Measurements from ENCODE around the gene NID1. TPM values are rescaled to one million over a fixed set of nuclear protein-coding genes. Genes with fewer than 3 reads are reported as not detected.

The NID1 gene
- total and polyA plus RNA-seq, 2 of the 4 experiments (the other 2 are of a cell fraction): 21.9 to 83.3 TPM

DNA sequence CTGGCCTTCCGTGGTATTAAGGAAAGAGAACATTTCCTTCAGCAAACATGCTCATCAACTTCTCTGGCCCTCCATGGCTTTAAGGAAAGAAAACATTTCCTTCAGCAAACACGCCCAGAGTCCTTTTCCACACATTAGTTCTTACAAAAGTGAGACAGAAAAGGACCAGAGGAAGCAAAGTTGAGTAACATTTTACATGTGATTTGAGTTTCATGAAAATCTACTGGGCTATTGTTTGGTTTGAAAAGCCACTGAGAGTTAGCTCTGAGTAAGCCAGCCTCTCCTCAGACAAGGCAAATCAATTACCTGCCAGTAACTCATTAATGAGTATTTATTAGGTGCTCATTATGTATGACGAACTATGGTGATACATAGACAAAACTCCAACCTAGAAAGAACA, 78.0 kb downstream of the NID1 start:
- Histone ChIP-seq H3K18ac (ENCODE audit: low read depth, low read length) (peak overlapping the region; percentile 85; the same call in 1 of the 2 replicates), H3K36me3 (ENCODE audit: control insufficient read depth, insufficient read depth, low read length) (peaks cover 28% of the 10 kb centered on the region), H4K20me1 (ENCODE audit: insufficient read depth, low read length) (no peaks in the 10 kb centered on the region), H3K4me1 (ENCODE audit: control insufficient read depth, insufficient read depth, low read length) (peaks cover 14% of the 10 kb centered on the region), H3K56ac (ENCODE audit: extremely low read depth, insufficient read depth, low read length) (no peak overlapping the region), H3K9ac (ENCODE audit: low read depth, low read length) (no peak overlapping the region), H2BK120ac (ENCODE audit: low read depth, low read length) (peak overlapping the region; percentile 42; the same call in 1 of the 2 replicates), H3K27ac (ENCODE audit: insufficient read depth, low read length) (peak overlapping the region; percentile 48), H2BK20ac (ENCODE audit: low read depth, low read length) (peak overlapping the region; percentile 35; the same call in 1 of the 2 replicates), H4K8ac (ENCODE audit: low read depth in 2 of 2, low read length in 2 of 2) (no peak overlapping the region), H3K79me1 (ENCODE audit: low read depth in 1 of 2, low read length in 2 of 2) (peaks cover 0 to 9% of the 10 kb centered on the region in 2 experiments; a peak in 1 of 4 replicates), H3K14ac (replicated peaks; ENCODE audit: low read depth, low read length) (peak overlapping the region; percentile 58; the same call in 1 of the 2 replicates), H2BK5ac (ENCODE audit: low read depth, low read length, poor library complexity, severe bottlenecking) (peak overlapping the region; percentile 39), H3K23ac (ENCODE audit: low read depth, low read length) (no peak overlapping the region), H3K4ac (ENCODE audit: low read depth, low read length) (peak overlapping the region; percentile 51), H3K9me3 (ENCODE audit: control insufficient read depth, insufficient read depth, low read length) (peaks cover 10% of the 10 kb centered on the region), H3K4me3 (ENCODE audit: insufficient read depth, low read depth, low read length) (no peak overlapping the region), H3K27me3 (ENCODE audit: control insufficient read depth, insufficient read depth, low read length) (no peaks in the 10 kb centered on the region), H3K9me1 (ENCODE audit: insufficient read depth, low read length) (peaks cover 6% of the 10 kb centered on the region; the same call in 1 of the 2 replicates), H2BK15ac (ENCODE audit: low read depth, low read length) (no peak overlapping the region), H2AFZ (replicated peaks; ENCODE audit: low read length, poor library complexity) (no peak overlapping the region), H2AK9ac (replicated peaks; ENCODE audit: low read depth, low read length, poor library complexity) (peak overlapping the region; percentile 28), H4K5ac (ENCODE audit: low read depth, low read length) (peak overlapping the region; percentile 85), H4K91ac (ENCODE audit: insufficient read depth, low read depth, low read length) (0 out of 2 replicates have a peak overlapping the region, but pooled peaks have one; percentile 26), H2AK5ac (ENCODE audit: low read depth, low read length) (peak overlapping the region; percentile 56), H3K4me2 (ENCODE audit: low read depth, low read length) (no peak overlapping the region)
- ChIA-PET POLR2A (ENCODE audit: unreplicated experiment) (no interaction called here), CTCF (interaction anchor here (0.9 kb wide), 1 partner anchor 13 kb away, joined by 3 read pairs; no protein-coding TSS in a partner anchor)
- DNase-seq (no peak), ATAC-seq (ENCODE audit: low read depth) (no peak)
- no CpG with 5 or more reads among the region's 3 CpGs for WGBS, 2 experiments (ENCODE audit: extremely low coverage in 2 of 2, insufficient read length in 1 of 2)
- TF ChIP-seq NFE2L2 (IDR thresholded peaks at IDR 0.05; ENCODE audit: low read depth, low read length): no peak
- no peak for TF ChIP-seq POLR2A (IDR thresholded peaks at IDR 0.05; ENCODE audit: low read depth, low read length)
- no peak for TF ChIP-seq BHLHE40 (IDR thresholded peaks at IDR 0.05; ENCODE audit: low read depth, low read length)
- TF ChIP-seq, protein P1, sequence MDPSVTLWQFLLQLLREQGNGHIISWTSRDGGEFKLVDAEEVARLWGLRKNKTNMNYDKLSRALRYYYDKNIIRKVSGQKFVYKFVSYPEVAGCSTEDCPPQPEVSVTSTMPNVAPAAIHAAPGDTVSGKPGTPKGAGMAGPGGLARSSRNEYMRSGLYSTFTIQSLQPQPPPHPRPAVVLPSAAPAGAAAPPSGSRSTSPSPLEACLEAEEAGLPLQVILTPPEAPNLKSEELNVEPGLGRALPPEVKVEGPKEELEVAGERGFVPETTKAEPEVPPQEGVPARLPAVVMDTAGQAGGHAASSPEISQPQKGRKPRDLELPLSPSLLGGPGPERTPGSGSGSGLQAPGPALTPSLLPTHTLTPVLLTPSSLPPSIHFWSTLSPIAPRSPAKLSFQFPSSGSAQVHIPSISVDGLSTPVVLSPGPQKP (IDR thresholded peaks at IDR 0.05; ENCODE audit: borderline replicate concordance, low read depth, low read length): no peak
- TF ChIP-seq CHD1 (IDR thresholded peaks at IDR 0.05; ENCODE audit: low read depth, low read length): no peak
- TF ChIP-seq FOS (IDR thresholded peaks at IDR 0.05; ENCODE audit: low read depth, low read length): no peak
- no peak for TF ChIP-seq CEBPB (IDR thresholded peaks at IDR 0.05; ENCODE audit: low read depth, low read length)
- TF ChIP-seq, protein P2, sequence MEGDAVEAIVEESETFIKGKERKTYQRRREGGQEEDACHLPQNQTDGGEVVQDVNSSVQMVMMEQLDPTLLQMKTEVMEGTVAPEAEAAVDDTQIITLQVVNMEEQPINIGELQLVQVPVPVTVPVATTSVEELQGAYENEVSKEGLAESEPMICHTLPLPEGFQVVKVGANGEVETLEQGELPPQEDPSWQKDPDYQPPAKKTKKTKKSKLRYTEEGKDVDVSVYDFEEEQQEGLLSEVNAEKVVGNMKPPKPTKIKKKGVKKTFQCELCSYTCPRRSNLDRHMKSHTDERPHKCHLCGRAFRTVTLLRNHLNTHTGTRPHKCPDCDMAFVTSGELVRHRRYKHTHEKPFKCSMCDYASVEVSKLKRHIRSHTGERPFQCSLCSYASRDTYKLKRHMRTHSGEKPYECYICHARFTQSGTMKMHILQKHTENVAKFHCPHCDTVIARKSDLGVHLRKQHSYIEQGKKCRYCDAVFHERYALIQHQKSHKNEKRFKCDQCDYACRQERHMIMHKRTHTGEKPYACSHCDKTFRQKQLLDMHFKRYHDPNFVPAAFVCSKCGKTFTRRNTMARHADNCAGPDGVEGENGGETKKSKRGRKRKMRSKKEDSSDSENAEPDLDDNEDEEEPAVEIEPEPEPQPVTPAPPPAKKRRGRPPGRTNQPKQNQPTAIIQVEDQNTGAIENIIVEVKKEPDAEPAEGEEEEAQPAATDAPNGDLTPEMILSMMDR (conservative IDR thresholded peaks at IDR 0.05; ENCODE audit: low read depth, low read length): no peak
- no peak for TF ChIP-seq MXI1 (IDR thresholded peaks at IDR 0.05; ENCODE audit: borderline replicate concordance, low read depth, low read length)
- TF ChIP-seq, protein P3, sequence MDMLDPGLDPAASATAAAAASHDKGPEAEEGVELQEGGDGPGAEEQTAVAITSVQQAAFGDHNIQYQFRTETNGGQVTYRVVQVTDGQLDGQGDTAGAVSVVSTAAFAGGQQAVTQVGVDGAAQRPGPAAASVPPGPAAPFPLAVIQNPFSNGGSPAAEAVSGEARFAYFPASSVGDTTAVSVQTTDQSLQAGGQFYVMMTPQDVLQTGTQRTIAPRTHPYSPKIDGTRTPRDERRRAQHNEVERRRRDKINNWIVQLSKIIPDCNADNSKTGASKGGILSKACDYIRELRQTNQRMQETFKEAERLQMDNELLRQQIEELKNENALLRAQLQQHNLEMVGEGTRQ (IDR thresholded peaks at IDR 0.05; ENCODE audit: low read depth, low read length): no peak
- no peak for TF ChIP-seq RFX5 (IDR thresholded peaks at IDR 0.05; ENCODE audit: low read depth, low read length)
- TF ChIP-seq MAZ (IDR thresholded peaks at IDR 0.05; ENCODE audit: borderline replicate concordance, low read depth, low read length): no peak
- TF ChIP-seq SMC3 (IDR thresholded peaks at IDR 0.05; ENCODE audit: low read depth, low read length): no peak
- intact Hi-C loops (cut with micrococcal nuclease) (loop anchor here (10.0 kb wide), 1 partner anchor 48 kb away; no protein-coding TSS in a partner anchor), in situ Hi-C loops (cut with MboI; ENCODE audit: low sequenced_read_pairs) (no loop called here), dilution Hi-C loops (cut with HindIII; ENCODE audit: low sequenced_read_pairs, unreplicated experiment) (no loop called here)
- no TSS peak for BruUV-seq (replicated peaks)
